SK-N-SH (cell line): ENCODE data around the gene RASA3.
"Not testable (repeated sequence)": the region's sequence is repeated elsewhere in the genome, so short reads cannot be mapped to it uniquely, and the experiment has no call there.

Experiments used
- NRF1 ChIP-seq: IDR thresholded peaks from 2 replicates; pipeline ENCODE4 v1.6.1; 2012; ENCODE audit warnings: low read depth, mild to moderate bottlenecking, low read length
- RFX5 ChIP-seq: IDR thresholded peaks from 2 replicates; pipeline ENCODE4 v1.6.1; 2012; ENCODE audit warnings: mild to moderate bottlenecking, improper control_type of control experiment, low read length
- TCF12 ChIP-seq: IDR thresholded peaks from 2 replicates; pipeline ENCODE4 v1.4.0; 2012
- TEAD4 ChIP-seq: IDR thresholded peaks from 2 replicates; pipeline ENCODE4 v1.4.0; 2012; ENCODE audit warnings: mild to moderate bottlenecking, borderline replicate concordance; ENCODE audit not compliant: insufficient read depth
- TF ChIP-seq, protein P1 (sequence below): fragments of 200-600 bp; sonication (generic); IDR thresholded peaks from 2 replicates; pipeline ENCODE4 v1.6.1; 2017; ENCODE audit warnings: antibody characterized with exemption, mild to moderate bottlenecking, moderate library complexity
- TF ChIP-seq, protein P2 (sequence below): IDR thresholded peaks from 2 replicates; pipeline ENCODE4 v1.4.0; 2012; ENCODE audit warnings: low read depth

DNA sequence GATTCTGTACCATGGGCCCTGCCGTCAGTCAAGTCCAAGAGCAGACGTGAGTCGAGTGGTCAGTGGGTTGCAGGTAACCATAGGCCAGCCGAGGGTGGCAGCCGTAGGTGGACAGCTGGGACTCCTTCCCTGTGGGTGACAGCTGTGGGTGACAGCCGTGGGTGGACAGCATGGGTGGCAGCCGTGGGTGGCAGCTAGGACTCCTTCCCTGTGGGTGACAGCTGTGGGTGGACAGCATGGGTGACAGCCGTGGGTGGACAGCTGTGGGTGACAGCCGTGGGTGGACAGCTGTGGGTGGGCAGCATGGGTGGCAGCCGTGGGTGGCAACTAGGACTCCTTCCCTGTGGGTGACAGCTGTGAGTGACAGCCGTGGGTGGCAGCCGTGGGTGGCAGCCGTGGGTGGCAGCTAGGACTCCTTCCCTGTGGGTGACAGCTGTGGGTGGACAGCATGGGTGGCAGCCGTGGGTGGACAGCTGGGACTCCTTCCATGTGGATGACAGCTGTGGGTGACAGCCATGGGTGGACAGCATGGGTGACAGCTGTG, 44.0 kb upstream of the RASA3 start:
- TF ChIP-seq, protein P1, sequence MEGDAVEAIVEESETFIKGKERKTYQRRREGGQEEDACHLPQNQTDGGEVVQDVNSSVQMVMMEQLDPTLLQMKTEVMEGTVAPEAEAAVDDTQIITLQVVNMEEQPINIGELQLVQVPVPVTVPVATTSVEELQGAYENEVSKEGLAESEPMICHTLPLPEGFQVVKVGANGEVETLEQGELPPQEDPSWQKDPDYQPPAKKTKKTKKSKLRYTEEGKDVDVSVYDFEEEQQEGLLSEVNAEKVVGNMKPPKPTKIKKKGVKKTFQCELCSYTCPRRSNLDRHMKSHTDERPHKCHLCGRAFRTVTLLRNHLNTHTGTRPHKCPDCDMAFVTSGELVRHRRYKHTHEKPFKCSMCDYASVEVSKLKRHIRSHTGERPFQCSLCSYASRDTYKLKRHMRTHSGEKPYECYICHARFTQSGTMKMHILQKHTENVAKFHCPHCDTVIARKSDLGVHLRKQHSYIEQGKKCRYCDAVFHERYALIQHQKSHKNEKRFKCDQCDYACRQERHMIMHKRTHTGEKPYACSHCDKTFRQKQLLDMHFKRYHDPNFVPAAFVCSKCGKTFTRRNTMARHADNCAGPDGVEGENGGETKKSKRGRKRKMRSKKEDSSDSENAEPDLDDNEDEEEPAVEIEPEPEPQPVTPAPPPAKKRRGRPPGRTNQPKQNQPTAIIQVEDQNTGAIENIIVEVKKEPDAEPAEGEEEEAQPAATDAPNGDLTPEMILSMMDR, result not testable (repeated sequence)
- TF ChIP-seq RFX5, TCF12, NRF1, TEAD4: not testable (repeated sequence)
- TF ChIP-seq, protein P2, sequence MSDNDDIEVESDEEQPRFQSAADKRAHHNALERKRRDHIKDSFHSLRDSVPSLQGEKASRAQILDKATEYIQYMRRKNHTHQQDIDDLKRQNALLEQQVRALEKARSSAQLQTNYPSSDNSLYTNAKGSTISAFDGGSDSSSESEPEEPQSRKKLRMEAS, result not testable (repeated sequence)
